Stimulated activated CD8-positive, alpha-beta memory T cell treated with anti-CD3 and anti-CD28 coated beads, Interleukin-12 subunit alpha, Interleukin-12 subunit beta, amount 100 ng/mL, for 24 hours (primary cell): ENCODE measurements around the gene DMRT3.

Experiments used
- DNase-seq: peaks from one replicate; pipeline ENCODE4 v3.0.0-alpha.2; 2020; ENCODE audit errors: extremely low read depth

DMRT3 gene

DNA sequence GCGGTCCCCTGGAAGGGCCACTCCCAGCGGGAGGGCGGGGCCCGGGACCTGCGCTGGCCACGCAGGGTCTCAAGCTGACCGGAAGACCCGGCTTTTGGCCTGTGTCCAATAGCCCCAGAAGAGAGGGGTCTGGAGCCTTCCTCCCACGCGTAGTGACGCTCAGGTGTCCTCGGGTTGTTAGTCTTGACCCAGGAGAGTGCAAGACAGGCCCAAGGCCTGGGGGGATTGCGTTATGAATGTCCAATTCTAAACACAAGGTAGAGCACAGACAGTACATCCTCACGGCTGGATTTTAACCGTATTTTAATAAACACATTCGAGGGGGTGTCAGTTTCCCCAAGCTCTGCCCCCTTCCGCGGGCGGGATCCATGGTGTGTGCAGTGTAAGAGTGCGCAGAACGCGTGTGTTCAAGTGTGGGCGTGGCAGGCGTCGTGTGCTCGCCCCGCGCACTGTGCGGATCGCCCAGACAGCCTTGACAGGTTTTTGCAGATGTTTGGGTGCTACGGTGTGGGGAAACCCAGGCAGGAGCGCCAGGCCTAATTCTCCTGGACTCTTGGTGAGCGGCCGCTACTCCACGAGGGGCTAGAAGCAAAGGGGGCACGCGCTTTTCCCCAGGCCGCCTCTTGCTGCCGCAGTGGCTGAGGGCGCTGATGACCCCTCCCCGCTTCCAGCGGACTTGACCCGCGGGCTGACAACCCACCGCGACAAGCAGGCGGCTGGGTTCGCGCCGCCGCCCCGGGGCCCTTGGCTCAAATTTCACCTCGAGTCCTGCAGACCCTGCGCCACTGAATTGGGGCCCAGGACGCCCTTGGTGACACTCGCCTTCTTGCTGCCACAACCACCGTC is 6.1 kb upstream of the DMRT3 start:
- DNase-seq, result no peak

DNA sequence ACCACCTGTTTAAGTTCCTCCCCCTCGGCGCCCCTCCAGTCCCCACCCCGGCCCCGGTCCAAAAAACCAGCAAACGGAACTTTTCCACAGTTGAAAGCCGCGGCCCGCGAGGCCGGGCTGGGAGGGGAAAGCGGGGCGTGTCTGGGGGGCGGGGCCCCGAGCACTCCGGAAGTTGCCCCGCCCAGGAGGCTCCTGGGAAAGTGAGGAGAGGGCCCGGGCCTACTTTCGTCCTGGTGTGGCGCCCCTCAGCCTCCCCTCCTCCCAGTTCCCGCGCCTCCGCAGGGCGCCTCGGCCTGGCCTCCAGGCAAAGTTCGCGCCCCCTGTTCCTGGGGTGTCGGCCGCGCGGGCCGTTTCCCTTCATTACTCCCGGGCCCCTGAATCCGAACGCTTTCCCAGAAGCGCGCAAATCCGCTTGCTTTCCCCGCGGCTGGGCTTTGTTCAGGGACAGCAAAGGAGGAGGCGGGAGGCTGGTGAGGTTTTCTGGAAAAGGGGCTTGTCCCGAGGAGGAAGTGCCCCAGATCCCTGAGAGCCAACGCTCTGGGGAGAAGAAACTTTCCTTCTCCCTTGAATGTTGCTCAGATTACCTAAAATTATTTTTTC is 4.5 kb upstream of the DMRT3 start:
- no peak for DNase-seq

DNA sequence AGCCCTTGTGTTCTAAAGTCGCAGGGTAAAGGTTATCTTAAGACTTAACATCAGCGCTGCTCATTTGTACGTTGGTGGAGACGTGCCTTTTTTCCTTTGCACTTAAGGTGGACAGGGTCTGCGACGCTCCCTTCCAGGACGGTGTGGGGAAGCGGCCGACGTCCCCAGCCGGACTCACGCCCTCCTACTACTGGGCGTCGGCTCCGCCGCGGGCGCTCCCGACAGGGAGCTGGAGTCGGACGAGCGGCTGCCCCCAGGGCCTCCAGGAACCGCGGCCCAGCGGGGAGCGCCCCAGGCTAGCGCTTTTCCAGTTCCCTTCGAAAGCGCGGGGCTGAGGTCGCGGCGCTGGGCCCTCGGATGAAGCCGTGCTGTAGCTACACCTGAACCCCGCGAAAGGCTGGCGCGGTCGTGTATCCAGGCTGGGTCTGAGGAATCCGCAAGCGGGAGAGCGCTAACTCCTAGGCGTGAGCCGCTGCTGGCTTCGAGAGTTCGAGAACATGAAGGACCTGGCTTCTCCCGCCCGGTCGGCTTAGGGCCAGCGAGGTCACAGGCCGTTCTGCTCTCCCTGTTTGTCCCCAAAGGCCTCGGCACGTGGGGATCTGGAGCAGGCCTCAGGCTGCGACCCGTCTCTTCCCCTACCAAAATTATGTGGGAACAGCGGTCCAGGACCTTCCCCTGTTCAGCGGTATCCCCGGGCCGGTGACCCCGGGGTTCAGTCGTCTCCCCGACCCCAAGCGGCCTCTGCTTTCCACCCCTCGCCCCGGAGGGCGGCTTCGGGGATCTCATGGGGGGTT is 3.8 kb upstream of the DMRT3 start:
- no peak for DNase-seq

DNA sequence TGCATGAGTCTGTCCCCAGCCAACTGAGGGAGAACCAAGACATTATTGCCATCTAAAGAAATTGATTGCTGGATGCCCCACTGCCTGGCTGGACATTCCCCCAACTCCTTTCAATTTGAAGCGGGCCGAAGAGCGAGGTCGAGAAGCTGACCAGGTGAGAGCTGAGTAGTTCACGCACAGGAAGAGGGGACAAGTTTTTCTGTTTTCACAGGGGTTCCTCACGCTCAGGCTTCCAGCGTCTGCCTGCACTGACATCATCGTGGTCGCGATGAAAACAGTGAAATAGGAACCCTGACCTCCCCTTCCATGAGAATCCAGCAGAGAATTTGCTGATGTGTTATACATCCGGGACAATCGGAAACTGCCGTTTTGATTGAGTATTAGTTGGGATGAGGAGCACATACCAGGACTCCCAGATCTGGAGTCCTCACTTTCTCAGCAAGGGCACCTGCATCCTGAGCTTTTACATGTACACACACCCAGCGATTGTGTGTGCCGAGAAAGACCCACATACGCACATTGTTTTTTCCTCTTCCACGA is 3.1 kb upstream of the DMRT3 start:
- no peak for DNase-seq

DNA sequence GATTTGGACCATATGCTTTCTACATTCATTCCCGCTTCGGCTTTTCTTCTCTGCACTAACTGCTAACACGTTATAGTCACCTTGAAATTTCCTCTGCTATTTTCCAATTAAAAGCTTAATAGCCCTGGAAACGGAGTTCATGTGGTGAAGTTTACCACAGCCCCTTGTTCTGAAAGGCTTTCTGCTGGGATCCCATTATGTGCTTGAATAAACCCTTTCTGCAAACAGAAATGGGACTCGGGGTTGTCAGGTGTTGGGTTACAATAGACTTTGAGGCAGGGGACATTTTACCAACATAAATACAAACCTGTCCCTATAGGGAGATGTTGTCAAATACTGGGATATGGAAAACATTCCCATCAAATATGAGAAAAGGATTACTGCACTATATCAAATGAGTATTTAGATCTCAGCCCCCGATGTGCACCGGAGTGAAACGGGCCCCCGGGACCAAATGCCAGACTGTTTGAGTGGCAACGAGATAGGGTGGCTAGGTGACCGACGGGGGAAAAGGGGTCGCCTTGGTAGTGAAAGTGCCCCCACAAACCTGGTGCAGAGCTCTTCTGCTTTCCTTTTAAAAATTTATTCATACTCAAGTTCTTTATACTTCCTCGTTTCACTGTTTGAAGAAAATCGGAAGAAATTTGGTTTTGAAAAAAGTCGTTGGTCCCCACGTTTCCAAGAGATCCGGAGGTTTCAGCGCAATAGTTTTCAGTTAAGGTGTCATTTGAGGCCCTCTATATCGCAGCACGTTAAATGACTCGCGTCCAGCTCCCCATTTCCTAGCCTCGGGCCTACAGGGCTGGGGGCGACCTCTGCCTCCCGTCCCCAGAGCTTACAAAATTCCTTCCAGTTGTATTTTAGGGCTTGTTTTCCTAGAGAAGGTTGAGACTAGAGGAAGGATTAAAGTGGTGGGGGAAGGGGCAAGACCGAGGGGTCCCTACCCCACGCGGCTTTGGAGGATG is 2.1 kb upstream of the DMRT3 start:
- no peak for DNase-seq

DNA sequence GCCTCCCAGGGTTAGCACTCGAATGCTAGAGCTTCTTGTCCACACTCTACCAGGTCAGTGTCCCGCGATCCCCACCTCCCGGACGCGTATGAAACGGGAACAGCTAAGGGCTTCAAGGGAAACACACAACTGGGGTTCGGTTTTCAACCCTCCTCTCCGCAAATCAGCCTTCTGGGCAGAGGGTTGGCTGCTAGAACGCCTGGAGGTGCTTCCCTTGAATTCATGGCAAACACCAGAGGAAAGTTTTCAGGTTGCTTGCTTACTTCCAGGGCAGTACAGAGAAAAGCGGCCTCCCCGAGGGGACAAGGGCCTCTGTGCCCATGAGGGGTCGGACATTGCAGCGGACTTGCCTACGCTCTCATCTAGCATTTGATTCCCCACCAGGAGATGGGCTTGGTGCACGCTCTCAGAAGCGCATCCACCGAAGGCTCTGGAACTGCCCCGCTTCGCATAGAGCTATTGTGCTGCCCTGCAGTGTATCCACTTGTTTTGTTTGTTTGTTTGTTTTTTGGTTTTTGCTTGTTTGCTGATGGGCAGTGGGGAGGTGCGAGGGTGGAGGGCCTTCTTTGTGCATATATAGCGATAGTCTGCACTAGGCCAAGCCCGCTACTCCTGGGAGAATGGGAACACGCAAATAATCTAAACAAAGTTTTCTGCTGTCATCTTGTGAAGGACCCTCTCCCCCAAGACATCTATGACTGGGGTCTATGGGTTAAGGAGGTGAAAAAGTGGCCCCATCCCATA is 1.3 kb upstream of the DMRT3 start:
- DNase-seq, result no peak

DNA sequence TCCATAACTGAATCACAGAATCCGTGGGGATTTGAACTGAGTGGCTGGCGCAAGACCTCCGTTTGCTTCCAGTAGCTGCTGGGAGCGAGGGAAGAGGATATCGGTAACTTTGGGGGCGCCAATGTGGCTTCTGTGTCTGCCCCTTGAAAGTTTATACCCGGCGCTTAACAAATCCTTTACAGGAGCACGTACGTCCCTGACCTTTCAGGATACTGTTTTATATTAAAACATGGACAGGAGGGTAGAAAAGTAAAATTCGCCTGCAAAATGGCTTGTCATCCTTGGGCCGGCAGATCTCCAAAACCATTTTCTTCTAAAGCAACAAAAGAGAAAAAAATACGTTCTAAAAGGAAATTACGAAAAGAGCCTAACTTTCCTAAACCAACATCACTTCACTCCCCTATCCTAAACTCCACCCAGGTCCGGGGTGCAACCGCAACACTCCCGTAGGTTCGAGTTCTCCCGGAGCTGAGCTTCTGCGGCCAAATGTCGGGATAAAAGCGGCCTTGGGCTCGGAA is 656 bp upstream of the DMRT3 start:
- DNase-seq, result no peak

DNA sequence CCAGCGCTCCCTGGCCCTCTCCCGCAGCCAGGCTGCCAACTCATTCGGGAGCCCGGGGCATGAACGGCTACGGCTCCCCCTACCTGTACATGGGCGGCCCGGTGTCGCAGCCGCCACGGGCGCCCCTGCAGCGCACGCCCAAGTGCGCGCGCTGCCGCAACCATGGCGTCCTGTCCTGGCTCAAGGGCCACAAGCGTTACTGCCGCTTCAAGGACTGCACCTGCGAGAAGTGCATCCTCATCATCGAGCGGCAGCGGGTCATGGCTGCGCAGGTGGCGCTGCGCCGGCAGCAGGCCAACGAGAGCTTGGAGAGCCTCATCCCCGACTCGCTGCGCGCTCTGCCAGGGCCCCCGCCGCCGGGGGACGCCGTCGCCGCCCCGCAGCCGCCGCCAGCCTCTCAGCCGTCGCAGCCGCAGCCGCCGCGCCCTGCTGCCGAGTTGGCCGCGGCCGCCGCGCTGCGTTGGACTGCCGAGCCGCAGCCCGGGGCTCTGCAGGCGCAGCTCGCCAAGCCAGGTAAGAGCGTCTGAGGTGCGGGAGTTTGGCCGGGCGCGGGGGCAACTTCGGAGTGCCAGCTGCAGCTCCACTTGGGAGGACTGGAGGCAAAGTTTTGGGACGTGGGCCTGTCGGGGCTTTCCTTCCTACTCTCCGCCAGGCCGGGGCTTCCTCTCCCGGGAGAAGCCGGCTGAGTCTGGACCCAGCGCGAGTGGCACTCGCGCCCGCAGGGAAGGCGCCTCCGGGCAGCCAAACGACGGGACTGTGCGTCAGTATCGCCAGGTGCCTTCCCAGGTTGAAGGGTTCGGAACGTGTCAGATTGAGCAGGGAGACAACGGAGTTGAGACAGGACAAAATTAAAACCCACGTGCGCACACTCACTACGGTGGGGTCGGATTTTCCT is 735 bp downstream of the DMRT3 start:
- DNase-seq, result no peak

DNA sequence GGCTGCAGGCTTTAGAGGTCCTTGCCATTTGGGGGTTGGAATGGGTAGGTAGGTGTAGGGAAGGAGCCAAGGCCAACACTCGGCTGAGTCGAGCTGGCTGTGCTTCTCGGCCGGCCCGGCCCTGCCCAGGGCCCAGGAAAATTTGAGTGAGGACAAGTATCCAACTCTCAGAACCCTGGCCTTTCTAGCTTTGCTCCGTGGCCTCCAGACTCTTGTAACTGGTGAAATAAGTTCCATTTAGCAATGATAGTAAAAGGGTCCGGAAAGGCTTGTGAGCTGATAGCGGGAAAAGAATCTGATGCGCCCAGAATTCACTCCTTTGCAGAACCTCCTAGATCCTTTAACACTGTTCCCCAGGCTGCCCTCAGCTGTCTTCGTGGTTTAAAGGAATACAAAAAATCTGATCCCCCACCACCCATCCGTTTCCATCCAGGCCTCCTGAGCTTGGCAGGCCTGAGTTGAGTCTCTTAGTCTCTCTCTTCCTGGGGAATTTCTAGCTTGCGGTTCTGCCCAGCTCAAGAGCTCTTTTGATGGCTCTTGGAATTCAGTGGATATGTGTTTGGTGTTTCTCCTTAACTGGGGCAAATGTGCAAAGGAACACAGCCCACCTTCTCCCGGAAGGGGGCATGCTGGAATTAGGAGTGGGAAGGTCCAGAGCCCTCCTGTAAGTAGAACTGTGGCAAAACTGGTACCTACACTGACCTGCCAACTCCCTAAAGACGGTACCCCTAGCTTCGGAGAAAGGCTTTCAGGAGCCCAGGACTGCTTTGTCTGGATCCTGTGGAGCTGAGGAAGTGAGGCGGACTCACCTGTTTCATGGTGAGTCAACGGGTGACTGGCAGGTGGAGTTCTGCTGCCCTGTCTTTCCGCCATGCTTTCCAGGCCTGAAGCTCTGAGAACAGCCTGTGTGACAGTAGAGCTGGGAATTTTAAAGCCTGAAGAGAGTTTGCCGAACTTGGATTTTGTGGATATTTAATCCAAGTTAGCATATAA is 1.7 kb downstream of the DMRT3 start:
- no peak for DNase-seq

DNA sequence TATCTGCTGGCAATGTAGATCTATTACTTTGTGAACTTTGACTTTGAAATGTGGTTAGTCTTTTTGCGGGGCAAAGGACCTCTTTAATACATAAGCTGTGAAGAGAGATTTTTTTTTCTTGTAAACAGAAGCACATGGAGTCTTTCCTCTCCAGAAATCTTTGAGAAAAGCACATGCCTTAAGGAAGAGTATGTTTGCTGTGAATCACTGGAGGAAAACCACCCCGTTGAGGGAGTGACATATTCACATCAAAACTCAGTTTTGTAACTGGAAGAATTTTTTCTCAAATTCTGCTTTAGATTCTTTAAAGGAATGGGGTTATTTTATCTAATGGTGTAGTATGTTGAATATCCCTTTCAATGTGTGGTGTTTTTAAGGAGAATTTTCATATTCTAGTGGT is 3.5 kb downstream of the DMRT3 start:
- no peak for DNase-seq

DNA sequence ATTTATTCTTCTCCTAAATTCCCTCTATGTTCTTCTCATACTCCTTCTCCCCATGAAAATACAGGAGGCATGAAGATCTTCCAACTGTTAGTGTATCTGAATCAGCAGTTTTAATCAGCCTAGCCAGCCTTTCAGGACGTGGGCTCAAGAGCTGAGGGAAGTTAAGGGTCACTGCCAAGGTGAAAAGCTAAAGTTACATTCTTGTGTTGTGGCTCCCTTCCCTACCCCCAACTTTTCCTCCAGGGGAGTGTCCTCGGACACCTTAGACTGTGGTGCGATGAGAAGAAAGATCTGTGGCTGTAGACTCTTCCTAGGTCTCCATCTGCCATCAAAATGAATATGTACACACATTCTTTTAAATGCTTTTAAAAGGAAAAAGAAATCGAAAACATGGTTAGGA is 4.2 kb downstream of the DMRT3 start:
- no peak for DNase-seq

DNA sequence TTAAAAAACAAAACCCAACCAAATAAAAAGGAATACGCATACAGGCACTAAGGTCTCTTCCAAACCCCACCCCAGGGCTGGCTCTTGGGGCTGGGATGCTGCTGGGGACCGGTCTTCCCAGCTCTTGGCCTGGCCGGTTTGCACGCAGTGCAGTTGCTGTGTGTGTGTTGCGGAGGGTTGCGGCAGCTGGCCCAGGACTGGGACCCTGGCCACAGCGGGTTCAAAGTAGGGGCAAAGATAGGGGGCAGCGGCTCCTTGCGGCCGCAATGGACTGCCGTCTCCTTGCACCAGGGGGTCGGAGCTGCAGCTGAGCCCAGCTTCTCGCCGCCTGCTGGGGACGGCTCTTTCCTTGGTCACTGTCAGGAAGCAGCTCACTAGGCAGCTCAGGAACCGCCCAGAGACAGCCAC is 5.0 kb downstream of the DMRT3 start:
- DNase-seq, result no peak

DNA sequence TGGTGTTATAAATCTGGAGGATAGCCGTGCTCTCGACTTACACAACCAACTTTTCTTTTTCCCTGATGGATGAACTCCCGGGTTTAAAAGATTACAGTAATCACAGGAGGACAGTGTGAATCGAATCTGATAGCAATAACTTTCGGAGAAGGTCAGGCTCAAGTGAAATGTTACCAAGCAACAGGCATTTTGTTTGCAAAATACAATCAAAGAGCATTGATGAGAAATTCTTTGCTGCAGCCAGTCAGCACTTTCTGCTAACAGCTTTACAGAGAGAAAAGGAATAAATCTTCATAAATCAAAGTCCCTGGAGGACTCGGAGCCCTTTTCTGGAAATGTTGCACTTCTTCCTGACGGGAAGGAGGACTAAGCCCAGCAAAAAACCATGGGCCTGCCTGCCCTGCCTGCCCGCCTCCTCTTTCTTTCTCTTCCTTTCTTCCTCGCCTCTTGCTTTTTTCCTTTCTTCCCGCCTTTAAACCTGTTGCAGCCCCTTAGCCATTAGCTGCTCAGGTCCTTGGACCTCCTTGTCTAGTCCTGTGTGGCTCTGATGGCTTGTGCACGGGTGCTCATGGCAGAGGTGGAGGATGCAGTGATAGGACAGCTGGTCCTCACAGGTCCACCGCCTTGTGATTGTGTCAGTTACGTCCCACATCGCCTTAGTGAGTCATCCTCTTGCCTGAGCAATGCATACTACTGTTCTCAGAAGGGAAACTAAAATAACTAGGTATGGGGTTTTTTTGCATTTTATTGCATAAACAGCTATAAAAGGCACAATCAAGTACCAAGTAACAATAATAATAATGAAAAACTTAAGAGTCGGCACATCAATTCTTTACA is 6.2 kb downstream of the DMRT3 start:
- no peak for DNase-seq

DNA sequence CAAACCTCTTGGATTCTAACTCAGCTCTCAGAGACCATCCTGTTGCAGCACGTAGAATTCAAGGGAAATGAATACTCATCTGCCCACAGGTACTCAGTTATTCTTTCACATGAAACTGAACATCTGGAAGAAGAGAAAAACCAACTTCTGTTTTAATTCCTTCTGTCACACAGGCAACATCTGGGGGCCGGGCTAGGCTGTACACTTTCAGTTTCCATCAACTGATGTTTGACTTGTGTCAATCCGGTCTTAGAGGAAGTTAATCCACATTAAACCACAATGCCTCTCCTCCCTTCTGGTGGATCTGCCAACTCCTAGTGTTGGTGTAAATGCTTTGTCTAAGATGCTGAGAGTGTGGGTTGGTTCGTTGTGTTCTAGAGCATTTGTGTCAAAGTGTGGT is 17.6 kb downstream of the DMRT3 start:
- DNase-seq, result no peak

DNA sequence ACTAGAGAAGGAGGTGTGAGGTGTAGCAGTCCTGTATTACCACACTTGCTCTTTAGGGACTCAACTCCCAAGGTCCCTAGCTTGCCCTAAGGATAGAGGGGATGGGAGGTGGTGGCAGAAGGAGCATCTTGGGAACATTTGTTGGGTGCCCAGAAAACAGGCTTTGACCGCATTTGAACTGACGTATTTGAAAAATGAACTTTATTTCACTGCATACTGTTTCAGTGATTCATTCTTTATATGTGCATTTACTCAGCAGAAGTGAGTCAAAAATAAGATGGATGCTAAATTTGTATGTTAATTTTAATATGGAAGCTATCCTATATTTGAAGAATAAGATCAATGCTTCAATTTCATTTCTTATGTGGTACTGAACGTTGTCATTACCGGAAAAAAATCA is 18.7 kb downstream of the DMRT3 start:
- DNase-seq, result no peak

DNA sequence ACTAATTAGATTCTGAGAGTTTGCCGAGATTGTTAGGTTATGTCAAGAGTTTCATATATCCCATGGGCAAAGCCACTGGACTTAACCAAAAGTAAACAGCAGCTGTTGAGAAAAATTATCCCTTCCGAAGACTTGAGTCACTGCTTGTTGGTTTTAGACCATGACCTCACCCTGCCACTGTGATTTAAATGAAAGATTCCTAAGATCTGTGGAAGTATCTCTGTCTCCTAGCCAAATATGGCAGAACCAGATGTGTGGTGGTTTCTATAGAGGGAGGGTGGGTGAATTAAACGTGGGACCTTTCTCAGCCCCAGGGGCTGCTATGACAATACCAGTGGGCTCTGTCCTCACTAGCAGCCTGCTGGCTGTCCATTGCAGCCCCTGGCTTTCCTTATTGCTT is 19.3 kb downstream of the DMRT3 start:
- DNase-seq, result no peak
